Glutamatergic neuron (in vitro differentiated cells): ENCODE data around the gene SERINC1. TPM values are rescaled to one million over a fixed set of nuclear protein-coding genes. Genes with fewer than 3 reads are reported as not detected.

Source experiments
- DNase-seq: peaks from one replicate; pipeline ENCODE4 v3.0.0; 2022
- H3K27ac Mint-ChIP-seq: one replicate; pipeline ENCODE4 v1.8.0; 2020; ENCODE audit warnings: mild to moderate bottlenecking, mixed read lengths, inconsistent platforms; ENCODE audit not compliant: unreplicated experiment
- H3K27me3 Mint-ChIP-seq: one replicate; pipeline ENCODE4 v1.8.0; 2020; ENCODE audit warnings: mild to moderate bottlenecking, moderate library complexity, mixed read lengths, inconsistent platforms; ENCODE audit not compliant: unreplicated experiment
- H3K36me3 Mint-ChIP-seq: one replicate; pipeline ENCODE4 v1.8.0; 2020; ENCODE audit warnings: mild to moderate bottlenecking, mixed read lengths, inconsistent platforms; ENCODE audit not compliant: unreplicated experiment
- H3K4me1 Mint-ChIP-seq: one replicate; pipeline ENCODE4 v1.8.0; 2020; ENCODE audit warnings: mild to moderate bottlenecking, low read depth, mixed read lengths, inconsistent platforms; ENCODE audit not compliant: unreplicated experiment
- H3K4me3 Mint-ChIP-seq: one replicate; pipeline ENCODE4 v1.8.0; 2020; ENCODE audit warnings: mild to moderate bottlenecking, mixed read lengths, inconsistent platforms; ENCODE audit not compliant: unreplicated experiment
- H3K9me3 Mint-ChIP-seq: one replicate; pipeline ENCODE4 v1.8.0; 2020; ENCODE audit warnings: mild to moderate bottlenecking, moderate library complexity, mixed read lengths, inconsistent platforms; ENCODE audit not compliant: unreplicated experiment
- total RNA-seq: library from RNA; stranded (reverse); fragmentation: NEBNext Ultra II Directional; extraction: Animal tissue kit (Norgen Biotek cat#: 25700); gene quantifications from one replicate; pipeline ENCODE4 v1.2.1, GENCODE V29; 2021; ENCODE audit not compliant: unreplicated experiment
- TF ChIP-seq, protein P1 (sequence below): fragments of 200-600 bp; sonication (generic); IDR thresholded peaks from one replicate; pipeline ENCODE4 v1.5.0; 2021; ENCODE audit not compliant: partially characterized antibody, unreplicated experiment

SERINC1 gene
- total RNA-seq, 1 donor from 2014 or later = 300 TPM

DNA sequence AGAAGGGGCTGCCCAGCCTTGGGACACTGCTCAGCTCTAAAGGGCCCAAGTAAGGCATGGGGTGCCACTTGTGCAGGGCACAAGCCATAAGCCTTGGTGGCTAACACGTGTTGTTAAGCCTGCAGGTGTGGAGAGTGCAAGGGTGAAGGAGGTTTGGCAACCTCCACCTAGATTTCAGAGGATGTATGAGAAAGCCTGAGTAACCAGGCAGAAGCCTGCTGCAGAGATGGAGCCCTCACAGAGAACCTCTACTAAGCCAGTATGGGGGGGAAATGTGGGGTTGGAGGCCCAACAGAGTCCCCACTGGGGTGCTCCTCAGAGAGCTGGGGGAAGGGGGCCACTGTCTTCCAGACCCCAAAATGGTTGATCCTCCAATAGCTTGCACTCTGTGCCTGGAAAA is 32.6 kb downstream of the SERINC1 start:
- H3K4me3 Mint-ChIP-seq = no peak overlapping the region

DNA sequence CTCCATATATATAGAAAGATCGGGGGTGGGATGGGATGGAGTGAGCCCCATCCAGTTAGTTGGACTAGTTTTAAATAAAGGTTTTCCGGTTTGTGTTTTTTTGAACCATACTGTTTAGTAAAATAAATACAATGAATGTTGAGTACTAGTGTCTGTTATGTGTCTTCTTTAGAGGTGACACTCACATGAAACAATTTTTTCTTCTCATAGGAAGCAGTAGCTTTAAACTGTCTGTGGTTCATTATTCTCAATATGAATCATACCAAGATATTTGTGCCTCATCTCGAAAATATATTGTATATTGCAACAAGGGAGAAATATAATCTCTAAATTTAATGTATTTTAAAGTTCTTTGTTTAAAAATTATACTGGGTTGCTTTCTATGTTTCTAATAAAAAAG is 38.8 kb downstream of the SERINC1 start:
- Mint-ChIP-seq H3K27me3 (peaks cover 4% of the 10 kb centered on the region), H3K27ac (no peak overlapping the region), H3K36me3 (peaks cover 8% of the 10 kb centered on the region), H3K4me3 (no peak overlapping the region), H3K9me3 (no peaks in the 10 kb centered on the region), H3K4me1 (no peaks in the 10 kb centered on the region)
- DNase-seq = no peak
- TF ChIP-seq, protein P1, sequence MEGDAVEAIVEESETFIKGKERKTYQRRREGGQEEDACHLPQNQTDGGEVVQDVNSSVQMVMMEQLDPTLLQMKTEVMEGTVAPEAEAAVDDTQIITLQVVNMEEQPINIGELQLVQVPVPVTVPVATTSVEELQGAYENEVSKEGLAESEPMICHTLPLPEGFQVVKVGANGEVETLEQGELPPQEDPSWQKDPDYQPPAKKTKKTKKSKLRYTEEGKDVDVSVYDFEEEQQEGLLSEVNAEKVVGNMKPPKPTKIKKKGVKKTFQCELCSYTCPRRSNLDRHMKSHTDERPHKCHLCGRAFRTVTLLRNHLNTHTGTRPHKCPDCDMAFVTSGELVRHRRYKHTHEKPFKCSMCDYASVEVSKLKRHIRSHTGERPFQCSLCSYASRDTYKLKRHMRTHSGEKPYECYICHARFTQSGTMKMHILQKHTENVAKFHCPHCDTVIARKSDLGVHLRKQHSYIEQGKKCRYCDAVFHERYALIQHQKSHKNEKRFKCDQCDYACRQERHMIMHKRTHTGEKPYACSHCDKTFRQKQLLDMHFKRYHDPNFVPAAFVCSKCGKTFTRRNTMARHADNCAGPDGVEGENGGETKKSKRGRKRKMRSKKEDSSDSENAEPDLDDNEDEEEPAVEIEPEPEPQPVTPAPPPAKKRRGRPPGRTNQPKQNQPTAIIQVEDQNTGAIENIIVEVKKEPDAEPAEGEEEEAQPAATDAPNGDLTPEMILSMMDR = no peak

More for the DNA sequence above, 32.6 kb downstream of the SERINC1 start:
- DNase-seq = no peak
- Mint-ChIP-seq H3K36me3 (peaks cover 40% of the 10 kb centered on the region), H3K27me3 (peaks cover 10% of the 10 kb centered on the region), H3K4me1 (no peaks in the 10 kb centered on the region), H3K27ac (no peak overlapping the region), H3K9me3 (peaks cover 24% of the 10 kb centered on the region)
- TF ChIP-seq, protein P1 = no peak

DNA sequence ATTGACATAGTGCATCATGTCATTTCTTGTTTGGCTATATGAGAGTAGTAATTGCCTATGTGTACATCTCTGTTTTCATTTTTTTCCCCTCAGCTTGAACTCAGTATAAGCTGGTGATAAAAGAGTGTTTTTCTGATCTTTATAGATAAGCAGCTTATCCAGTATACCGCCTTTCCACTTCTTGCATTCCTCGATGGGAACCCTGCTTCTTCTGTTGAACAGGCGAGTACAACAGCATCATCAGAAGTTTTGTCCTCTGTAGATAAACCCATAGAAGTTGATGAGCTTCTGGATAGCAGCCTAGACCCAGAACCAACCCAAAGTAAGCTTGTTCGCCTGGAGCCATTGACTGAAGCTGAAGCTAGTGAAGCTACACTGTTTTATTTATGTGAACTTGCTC is 39.8 kb downstream of the SERINC1 start:
- Mint-ChIP-seq H3K27me3 (no peaks in the 10 kb centered on the region), H3K36me3 (no peaks in the 10 kb centered on the region), H3K27ac (no peak overlapping the region), H3K4me1 (no peaks in the 10 kb centered on the region), H3K4me3 (no peak overlapping the region), H3K9me3 (no peaks in the 10 kb centered on the region)
- TF ChIP-seq, protein P1 = no peak
- DNase-seq = no peak

DNA sequence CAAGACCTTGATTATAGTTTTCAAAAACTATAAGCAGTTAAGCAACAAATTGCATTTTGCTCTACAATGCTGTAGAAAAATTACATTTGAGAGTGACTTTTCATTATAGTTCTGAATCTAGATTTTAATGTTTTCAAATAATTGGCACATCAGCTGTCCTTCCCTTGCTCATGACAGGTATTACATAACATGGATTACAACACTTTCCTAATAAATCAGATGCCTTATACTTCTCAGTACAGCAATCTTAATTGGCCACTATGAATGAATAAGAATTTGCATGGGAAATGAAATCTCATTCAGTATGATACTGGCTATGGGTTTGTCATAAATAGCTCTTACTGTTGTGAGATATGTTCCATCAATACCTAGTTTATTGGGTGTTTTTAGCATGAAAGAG is 42.3 kb downstream of the SERINC1 start:
- H3K36me3 Mint-ChIP-seq = no peaks in the 10 kb centered on the region
- no peak for DNase-seq

DNA sequence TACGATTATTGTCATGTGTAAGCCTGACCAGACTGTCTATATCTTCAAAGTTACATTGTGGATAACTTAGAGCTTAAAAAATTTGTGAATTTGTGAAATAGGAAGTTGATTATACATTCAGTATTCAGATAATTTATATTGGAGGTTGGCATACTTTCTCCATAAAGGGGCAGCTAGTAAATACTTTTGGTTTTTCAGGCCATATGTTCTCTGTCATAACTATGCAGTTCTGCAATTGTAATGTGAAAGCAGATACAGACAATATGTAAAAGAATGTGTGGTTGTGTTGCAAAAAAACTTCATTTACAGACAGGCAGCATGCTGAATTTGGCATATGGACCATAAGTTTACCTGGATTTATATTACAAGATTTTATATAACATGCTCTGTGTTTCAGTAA is 42.8 kb downstream of the SERINC1 start:
- H3K27me3 Mint-ChIP-seq = peaks cover 2% of the 10 kb centered on the region
- TF ChIP-seq, protein P1 = no peak
- H3K9me3 Mint-ChIP-seq = no peaks in the 10 kb centered on the region

More for the DNA sequence above, 42.3 kb downstream of the SERINC1 start:
- Mint-ChIP-seq H3K27me3 (peaks cover 2% of the 10 kb centered on the region), H3K9me3 (no peaks in the 10 kb centered on the region), H3K27ac (no peak overlapping the region), H3K4me1 (no peaks in the 10 kb centered on the region), H3K4me3 (no peak overlapping the region)
- TF ChIP-seq, protein P1 = no peak

More for the DNA sequence above, 42.8 kb downstream of the SERINC1 start:
- DNase-seq = no peak
- no peaks in the 10 kb centered on the region for H3K36me3 Mint-ChIP-seq
- H3K27ac Mint-ChIP-seq = no peak overlapping the region
- no peak overlapping the region for H3K4me3 Mint-ChIP-seq
- H3K4me1 Mint-ChIP-seq = no peaks in the 10 kb centered on the region
